ENCODE measurements around the gene COL2A1. TPM values are rescaled to one million over a fixed set of nuclear protein-coding genes. Genes with fewer than 3 reads are reported as not detected.

COL2A1 gene
- total and polyA plus RNA-seq, 9 of the 15 experiments (the other 6 are each of a cell fraction or from before 2014, with no cell fraction given), result 0.46 TPM; not detected in 8

DNA sequence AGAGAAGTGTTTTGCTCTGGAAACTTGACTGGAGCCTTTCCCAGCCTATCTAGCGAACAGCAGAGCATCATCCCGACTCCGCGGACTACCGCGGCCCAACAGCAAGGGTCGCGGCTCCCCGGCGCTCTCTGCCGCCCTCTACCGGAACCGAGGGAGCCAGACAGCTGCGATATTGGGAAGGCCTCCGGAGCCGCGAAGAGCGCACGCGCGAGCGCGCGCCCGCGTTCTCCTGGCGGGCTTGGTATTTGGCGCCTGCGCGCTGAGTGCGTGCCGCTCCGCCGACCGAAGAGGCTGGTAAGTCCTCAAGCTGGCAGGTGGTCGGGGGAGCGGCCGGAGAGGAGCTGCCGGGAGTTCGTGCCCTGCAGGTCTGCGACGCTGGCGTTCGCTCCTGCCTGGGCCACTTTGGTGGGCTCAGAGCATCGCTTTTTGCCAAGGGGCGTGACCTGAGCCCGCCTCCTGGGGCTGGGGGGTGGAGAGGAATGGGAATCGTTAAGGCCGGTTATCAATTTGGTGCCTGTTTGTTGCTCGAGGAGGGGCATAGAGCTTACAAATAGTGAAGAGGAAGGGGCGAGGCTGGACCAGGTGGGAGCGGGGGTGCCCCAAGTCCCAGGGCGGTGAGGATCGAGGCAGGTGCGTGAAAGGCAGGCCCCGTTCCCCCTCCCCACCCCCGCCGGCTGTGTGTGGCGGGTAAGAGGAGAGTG, 40.8 kb downstream of the COL2A1 start, which contains the start of gene TMEM106C (continued):
- TF ChIP-seq, protein P1, sequence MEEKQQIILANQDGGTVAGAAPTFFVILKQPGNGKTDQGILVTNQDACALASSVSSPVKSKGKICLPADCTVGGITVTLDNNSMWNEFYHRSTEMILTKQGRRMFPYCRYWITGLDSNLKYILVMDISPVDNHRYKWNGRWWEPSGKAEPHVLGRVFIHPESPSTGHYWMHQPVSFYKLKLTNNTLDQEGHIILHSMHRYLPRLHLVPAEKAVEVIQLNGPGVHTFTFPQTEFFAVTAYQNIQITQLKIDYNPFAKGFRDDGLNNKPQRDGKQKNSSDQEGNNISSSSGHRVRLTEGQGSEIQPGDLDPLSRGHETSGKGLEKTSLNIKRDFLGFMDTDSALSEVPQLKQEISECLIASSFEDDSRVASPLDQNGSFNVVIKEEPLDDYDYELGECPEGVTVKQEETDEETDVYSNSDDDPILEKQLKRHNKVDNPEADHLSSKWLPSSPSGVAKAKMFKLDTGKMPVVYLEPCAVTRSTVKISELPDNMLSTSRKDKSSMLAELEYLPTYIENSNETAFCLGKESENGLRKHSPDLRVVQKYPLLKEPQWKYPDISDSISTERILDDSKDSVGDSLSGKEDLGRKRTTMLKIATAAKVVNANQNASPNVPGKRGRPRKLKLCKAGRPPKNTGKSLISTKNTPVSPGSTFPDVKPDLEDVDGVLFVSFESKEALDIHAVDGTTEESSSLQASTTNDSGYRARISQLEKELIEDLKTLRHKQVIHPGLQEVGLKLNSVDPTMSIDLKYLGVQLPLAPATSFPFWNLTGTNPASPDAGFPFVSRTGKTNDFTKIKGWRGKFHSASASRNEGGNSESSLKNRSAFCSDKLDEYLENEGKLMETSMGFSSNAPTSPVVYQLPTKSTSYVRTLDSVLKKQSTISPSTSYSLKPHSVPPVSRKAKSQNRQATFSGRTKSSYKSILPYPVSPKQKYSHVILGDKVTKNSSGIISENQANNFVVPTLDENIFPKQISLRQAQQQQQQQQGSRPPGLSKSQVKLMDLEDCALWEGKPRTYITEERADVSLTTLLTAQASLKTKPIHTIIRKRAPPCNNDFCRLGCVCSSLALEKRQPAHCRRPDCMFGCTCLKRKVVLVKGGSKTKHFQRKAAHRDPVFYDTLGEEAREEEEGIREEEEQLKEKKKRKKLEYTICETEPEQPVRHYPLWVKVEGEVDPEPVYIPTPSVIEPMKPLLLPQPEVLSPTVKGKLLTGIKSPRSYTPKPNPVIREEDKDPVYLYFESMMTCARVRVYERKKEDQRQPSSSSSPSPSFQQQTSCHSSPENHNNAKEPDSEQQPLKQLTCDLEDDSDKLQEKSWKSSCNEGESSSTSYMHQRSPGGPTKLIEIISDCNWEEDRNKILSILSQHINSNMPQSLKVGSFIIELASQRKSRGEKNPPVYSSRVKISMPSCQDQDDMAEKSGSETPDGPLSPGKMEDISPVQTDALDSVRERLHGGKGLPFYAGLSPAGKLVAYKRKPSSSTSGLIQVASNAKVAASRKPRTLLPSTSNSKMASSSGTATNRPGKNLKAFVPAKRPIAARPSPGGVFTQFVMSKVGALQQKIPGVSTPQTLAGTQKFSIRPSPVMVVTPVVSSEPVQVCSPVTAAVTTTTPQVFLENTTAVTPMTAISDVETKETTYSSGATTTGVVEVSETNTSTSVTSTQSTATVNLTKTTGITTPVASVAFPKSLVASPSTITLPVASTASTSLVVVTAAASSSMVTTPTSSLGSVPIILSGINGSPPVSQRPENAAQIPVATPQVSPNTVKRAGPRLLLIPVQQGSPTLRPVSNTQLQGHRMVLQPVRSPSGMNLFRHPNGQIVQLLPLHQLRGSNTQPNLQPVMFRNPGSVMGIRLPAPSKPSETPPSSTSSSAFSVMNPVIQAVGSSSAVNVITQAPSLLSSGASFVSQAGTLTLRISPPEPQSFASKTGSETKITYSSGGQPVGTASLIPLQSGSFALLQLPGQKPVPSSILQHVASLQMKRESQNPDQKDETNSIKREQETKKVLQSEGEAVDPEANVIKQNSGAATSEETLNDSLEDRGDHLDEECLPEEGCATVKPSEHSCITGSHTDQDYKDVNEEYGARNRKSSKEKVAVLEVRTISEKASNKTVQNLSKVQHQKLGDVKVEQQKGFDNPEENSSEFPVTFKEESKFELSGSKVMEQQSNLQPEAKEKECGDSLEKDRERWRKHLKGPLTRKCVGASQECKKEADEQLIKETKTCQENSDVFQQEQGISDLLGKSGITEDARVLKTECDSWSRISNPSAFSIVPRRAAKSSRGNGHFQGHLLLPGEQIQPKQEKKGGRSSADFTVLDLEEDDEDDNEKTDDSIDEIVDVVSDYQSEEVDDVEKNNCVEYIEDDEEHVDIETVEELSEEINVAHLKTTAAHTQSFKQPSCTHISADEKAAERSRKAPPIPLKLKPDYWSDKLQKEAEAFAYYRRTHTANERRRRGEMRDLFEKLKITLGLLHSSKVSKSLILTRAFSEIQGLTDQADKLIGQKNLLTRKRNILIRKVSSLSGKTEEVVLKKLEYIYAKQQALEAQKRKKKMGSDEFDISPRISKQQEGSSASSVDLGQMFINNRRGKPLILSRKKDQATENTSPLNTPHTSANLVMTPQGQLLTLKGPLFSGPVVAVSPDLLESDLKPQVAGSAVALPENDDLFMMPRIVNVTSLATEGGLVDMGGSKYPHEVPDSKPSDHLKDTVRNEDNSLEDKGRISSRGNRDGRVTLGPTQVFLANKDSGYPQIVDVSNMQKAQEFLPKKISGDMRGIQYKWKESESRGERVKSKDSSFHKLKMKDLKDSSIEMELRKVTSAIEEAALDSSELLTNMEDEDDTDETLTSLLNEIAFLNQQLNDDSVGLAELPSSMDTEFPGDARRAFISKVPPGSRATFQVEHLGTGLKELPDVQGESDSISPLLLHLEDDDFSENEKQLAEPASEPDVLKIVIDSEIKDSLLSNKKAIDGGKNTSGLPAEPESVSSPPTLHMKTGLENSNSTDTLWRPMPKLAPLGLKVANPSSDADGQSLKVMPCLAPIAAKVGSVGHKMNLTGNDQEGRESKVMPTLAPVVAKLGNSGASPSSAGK (IDR thresholded peaks at IDR 0.05), result peak; percentile 79
- TF ChIP-seq, protein P2, sequence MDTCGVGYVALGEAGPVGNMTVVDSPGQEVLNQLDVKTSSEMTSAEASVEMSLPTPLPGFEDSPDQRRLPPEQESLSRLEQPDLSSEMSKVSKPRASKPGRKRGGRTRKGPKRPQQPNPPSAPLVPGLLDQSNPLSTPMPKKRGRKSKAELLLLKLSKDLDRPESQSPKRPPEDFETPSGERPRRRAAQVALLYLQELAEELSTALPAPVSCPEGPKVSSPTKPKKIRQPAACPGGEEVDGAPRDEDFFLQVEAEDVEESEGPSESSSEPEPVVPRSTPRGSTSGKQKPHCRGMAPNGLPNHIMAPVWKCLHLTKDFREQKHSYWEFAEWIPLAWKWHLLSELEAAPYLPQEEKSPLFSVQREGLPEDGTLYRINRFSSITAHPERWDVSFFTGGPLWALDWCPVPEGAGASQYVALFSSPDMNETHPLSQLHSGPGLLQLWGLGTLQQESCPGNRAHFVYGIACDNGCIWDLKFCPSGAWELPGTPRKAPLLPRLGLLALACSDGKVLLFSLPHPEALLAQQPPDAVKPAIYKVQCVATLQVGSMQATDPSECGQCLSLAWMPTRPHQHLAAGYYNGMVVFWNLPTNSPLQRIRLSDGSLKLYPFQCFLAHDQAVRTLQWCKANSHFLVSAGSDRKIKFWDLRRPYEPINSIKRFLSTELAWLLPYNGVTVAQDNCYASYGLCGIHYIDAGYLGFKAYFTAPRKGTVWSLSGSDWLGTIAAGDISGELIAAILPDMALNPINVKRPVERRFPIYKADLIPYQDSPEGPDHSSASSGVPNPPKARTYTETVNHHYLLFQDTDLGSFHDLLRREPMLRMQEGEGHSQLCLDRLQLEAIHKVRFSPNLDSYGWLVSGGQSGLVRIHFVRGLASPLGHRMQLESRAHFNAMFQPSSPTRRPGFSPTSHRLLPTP (IDR thresholded peaks at IDR 0.05; ENCODE audit: borderline replicate concordance, extremely low read depth, insufficient read length), result no peak
- no peak for TF ChIP-seq ZNF282 (CRISPR knock-in tag; IDR thresholded peaks at IDR 0.05)
- TF ChIP-seq, protein P3, sequence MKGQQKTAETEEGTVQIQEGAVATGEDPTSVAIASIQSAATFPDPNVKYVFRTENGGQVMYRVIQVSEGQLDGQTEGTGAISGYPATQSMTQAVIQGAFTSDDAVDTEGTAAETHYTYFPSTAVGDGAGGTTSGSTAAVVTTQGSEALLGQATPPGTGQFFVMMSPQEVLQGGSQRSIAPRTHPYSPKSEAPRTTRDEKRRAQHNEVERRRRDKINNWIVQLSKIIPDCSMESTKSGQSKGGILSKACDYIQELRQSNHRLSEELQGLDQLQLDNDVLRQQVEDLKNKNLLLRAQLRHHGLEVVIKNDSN (CRISPR knock-in tag; IDR thresholded peaks at IDR 0.05), result no peak; the same call in 1 of the 2 replicates
- TF ChIP-seq TEAD4 (IDR thresholded peaks at IDR 0.05; ENCODE audit: low read length), result peak; percentile 48; the same call in 1 of the 2 replicates
- 0 out of 2 replicates have a peak, but pooled peaks have one; percentile 32 for TF ChIP-seq TEAD4 (CRISPR knock-in tag; IDR thresholded peaks at IDR 0.05; ENCODE audit: borderline replicate concordance)
- TF ChIP-seq GTF2A2 (tag; IDR thresholded peaks at IDR 0.05), result no peak
- TF ChIP-seq CBFB (CRISPR knock-in tag; IDR thresholded peaks at IDR 0.05), result no peak
- TF ChIP-seq ARID2 (IDR thresholded peaks at IDR 0.05), result no peak
- no peak for TF ChIP-seq KAT8 (IDR thresholded peaks at IDR 0.05; ENCODE audit: low read depth)
